Activated CD4-positive, alpha-beta T cell treated with anti-CD3 and anti-CD28 coated beads for 36 hours (primary cell): ENCODE measurements around the gene NRL. TPM values are rescaled to one million over a fixed set of nuclear protein-coding genes. Genes with fewer than 3 reads are reported as not detected.

Experiments used
- ATAC-seq: fragments of 200-7000 bp; cut with Tn5 transposase; one replicate; pipeline ENCODE4 v1.10.0; 2021; ENCODE audit warnings: mild to moderate bottlenecking, moderate library complexity
- CTCF ChIA-PET: fragments of 350-600 bp; sonication (Branson Sonifier 250); formaldehyde crosslinking; loops from one replicate; lab custom pipeline; 2021; ENCODE audit warnings: antibody characterized with exemption; lab: Charles Lee
- POLR2A ChIA-PET: fragments of 350-600 bp; sonication (Branson Sonifier 250); formaldehyde crosslinking; loops from one replicate; lab custom pipeline; 2021; ENCODE audit warnings: antibody characterized with exemption, inconsistent platforms; lab: Charles Lee
- DNase-seq: peaks from one replicate; pipeline ENCODE4 v3.0.0-alpha.2; 2020
- H3K27ac Mint-ChIP-seq: one replicate; pipeline ENCODE4 v1.8.0; 2021; ENCODE audit warnings: mixed read lengths
- H3K27me3 Mint-ChIP-seq: one replicate; pipeline ENCODE4 v1.8.0; 2021; ENCODE audit warnings: mixed read lengths
- H3K36me3 Mint-ChIP-seq: one replicate; pipeline ENCODE4 v1.8.0; 2021; ENCODE audit warnings: low read depth, mixed read lengths
- H3K4me1 Mint-ChIP-seq: one replicate; pipeline ENCODE4 v1.8.0; 2021; ENCODE audit warnings: mixed read lengths
- H3K4me3 Mint-ChIP-seq: one replicate; pipeline ENCODE4 v1.8.0; 2021; ENCODE audit warnings: mild to moderate bottlenecking, moderate library complexity, mixed read lengths
- H3K9me3 Mint-ChIP-seq: one replicate; pipeline ENCODE4 v1.8.0; 2021; ENCODE audit warnings: low read depth, mixed read lengths
- intact Hi-C, 2 experiments: fragments of 100-400 bp; cut with DNase I in 1 of 2; cut with micrococcal nuclease in 1 of 2; formaldehyde crosslinking; loops; one replicate each; pipeline versions ENCODE4 v1.14.2 to v1.15.1; 2022 to 2024; cut with DNase I, micrococcal nuclease
- total RNA-seq, 2 experiments: library from RNA; stranded (reverse); gene quantifications; one replicate each; pipeline ENCODE4 v1.2.3, GENCODE V29; 2021

NRL gene
- total RNA-seq, 2 experiments from 2014 or later, result 1.5 to 1.6 TPM

GRCh38 chr14:24135834-24136683, 21.3 kb upstream of the NRL start, which contains the start of gene PSME1:
TSS of gene PSME1 (plus strand) at chr14:24136194. CDS start at chr14:24136263, 69 bp downstream.
- DNase-seq, result peak; percentile 98
- Mint-ChIP-seq H3K36me3 (peaks cover 45% of the 10 kb centered on the region), H3K4me1 (peaks cover 50% of the 10 kb centered on the region), H3K9me3 (no peaks in the 10 kb centered on the region), H3K4me3 (peak within 1 kb of the TSS; percentile 92), H3K27ac (peak within 1 kb of the TSS; percentile 92), H3K27me3 (no peaks in the 10 kb centered on the region)
- intact Hi-C loops, result loop anchor here (1.0 to 5.0 kb wide), 9 partner anchors 10 to 296 kb away; partner anchors contain the start of genes DCAF11 (in 2 of the 2), IPO4 (in 2 of the 2), NRL (in 2 of the 2) and CHMP4A (in 1 of the 2)
- ChIA-PET POLR2A (interaction anchor here (0.6 to 3.1 kb wide), 11 partner anchors 10 to 1373 kb away, joined by 3 to 35 read pairs (median 4); partner anchors contain the start of genes DCAF11, IPO4, IRF9 and NRL), CTCF (interaction anchor here (0.8 to 2.3 kb wide), 9 partner anchors 10 to 300 kb away, joined by 3 to 12 read pairs (median 4); partner anchors contain the start of genes CARMIL3, CIDEB, DCAF11 and NRL)
- ATAC-seq, result peak; percentile 95

- ChIA-PET POLR2A (interaction anchor here (0.6 to 3.1 kb wide), 8 partner anchors 11 to 470 kb away, joined by 3 to 35 read pairs (median 6); partner anchors contain the start of genes DCAF11, IPO4, IRF9 and NRL), CTCF (interaction anchor here (0.6 to 2.3 kb wide), 8 partner anchors 11 to 839 kb away, joined by 3 to 12 read pairs (median 5); partner anchors contain the start of genes CARMIL3, DCAF11, NRL and PSME2)
- Mint-ChIP-seq H3K9me3 (no peaks in the 10 kb centered on the region), H3K4me3 (peak overlapping the region; percentile 92), H3K4me1 (peaks cover 50% of the 10 kb centered on the region), H3K27me3 (no peaks in the 10 kb centered on the region), H3K27ac (peak overlapping the region; percentile 92), H3K36me3 (peaks cover 39% of the 10 kb centered on the region)
- peak; percentile 38 for DNase-seq
- intact Hi-C loops, result loop anchor here in 1 of 2 experiments (5.0 kb wide), 1 partner anchor 297 kb away; no protein-coding TSS in a partner anchor
- peak; percentile 1 for ATAC-seq
Measured at GRCh38 chr14:24135584-24135833, 20.8 kb upstream of the NRL start.

DNA sequence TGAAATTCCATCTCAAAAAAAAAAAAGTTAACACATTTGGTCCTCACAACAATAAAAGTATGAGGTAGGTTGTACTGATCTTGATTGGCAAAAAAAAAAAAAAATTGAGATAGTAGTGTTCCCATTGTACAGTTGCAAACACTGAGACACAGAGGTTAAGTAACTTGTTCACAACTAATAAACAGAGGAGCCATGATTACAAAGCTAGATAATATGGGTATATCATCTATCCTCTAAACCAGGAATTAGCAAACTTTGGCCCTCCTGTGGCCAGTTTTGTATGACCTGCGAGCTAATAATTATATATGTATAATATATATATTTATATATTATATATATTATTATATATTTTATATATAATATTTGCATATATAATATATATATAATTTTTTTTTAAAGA, 19.0 kb upstream of the NRL start:
- Mint-ChIP-seq H3K4me3 (no peak overlapping the region), H3K36me3 (peaks cover 22% of the 10 kb centered on the region), H3K9me3 (no peaks in the 10 kb centered on the region), H3K4me1 (peaks cover 38% of the 10 kb centered on the region), H3K27me3 (no peaks in the 10 kb centered on the region), H3K27ac (no peak overlapping the region)
- ChIA-PET CTCF (interaction anchor here (0.6 to 3.4 kb wide), 3 partner anchors 27 to 302 kb away, joined by 3 to 15 read pairs (median 3); partner anchors contain the start of gene IRF9), POLR2A (interaction anchor here (0.6 to 2.1 kb wide), 4 partner anchors 19 to 65 kb away, joined by 3 to 8 read pairs (median 6); partner anchors contain the start of genes DCAF11 and NRL)
- ATAC-seq (no peak), DNase-seq (no peak)
- intact Hi-C loops, result no loop called here

DNA sequence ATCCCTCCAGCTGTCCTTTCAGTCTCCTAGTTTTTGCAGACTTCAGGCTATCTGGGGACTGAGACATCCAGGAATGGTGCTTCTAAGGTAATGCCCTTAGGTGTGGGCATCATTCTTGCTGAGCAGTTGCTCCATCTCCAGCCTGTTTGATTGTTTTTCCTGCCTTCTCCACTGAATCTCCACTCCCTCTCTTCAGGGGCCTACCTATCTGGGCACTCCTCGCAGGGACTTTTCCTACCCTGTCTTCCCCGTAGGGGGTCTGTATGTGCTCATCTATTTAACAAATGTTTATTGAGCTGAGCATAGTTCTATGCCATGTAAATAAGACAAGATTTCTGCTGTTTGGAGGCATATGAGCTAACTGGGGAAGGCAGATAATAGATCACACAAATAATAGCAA, 18.2 kb upstream of the NRL start:
- H3K9me3 Mint-ChIP-seq, result no peaks in the 10 kb centered on the region
- H3K4me3 Mint-ChIP-seq, result no peak overlapping the region
- peaks cover 31% of the 10 kb centered on the region for H3K4me1 Mint-ChIP-seq
- intact Hi-C loops, result no loop called here
- DNase-seq (no peak), ATAC-seq (no peak)
- peaks cover 15% of the 10 kb centered on the region for H3K36me3 Mint-ChIP-seq
- CTCF ChIA-PET, result interaction anchor here (0.6 to 3.4 kb wide), 7 partner anchors 14 to 81 kb away, joined by 3 to 15 read pairs (median 4); partner anchors contain the start of genes DCAF11, IRF9, NRL and RNF31
- POLR2A ChIA-PET, result interaction anchor here (2.1 kb wide), 1 partner anchor 18 kb away, joined by 5 read pairs; the partner anchor contains the start of genes DCAF11 and NRL
- peak overlapping the region; percentile 80 for H3K27ac Mint-ChIP-seq
- no peaks in the 10 kb centered on the region for H3K27me3 Mint-ChIP-seq

GRCh38 chr14:24132061-24132685, 17.4 kb upstream of the NRL start:
- Mint-ChIP-seq H3K27me3 (no peaks in the 10 kb centered on the region), H3K4me1 (peaks cover 25% of the 10 kb centered on the region), H3K9me3 (no peaks in the 10 kb centered on the region), H3K4me3 (no peak overlapping the region), H3K27ac (peak overlapping the region; percentile 80), H3K36me3 (peaks cover 8% of the 10 kb centered on the region)
- CTCF ChIA-PET, result interaction anchor here (0.7 to 3.4 kb wide), 9 partner anchors 8 to 620 kb away, joined by 3 to 15 read pairs (median 4); partner anchors contain the start of genes DCAF11, IRF9, NRL and RNF31
- peak; percentile 55 for DNase-seq
- POLR2A ChIA-PET, result interaction anchor here (2.1 kb wide), 1 partner anchor 18 kb away, joined by 5 read pairs; the partner anchor contains the start of genes DCAF11 and NRL
- ATAC-seq, result no peak
- intact Hi-C loops, result no loop called here

DNA sequence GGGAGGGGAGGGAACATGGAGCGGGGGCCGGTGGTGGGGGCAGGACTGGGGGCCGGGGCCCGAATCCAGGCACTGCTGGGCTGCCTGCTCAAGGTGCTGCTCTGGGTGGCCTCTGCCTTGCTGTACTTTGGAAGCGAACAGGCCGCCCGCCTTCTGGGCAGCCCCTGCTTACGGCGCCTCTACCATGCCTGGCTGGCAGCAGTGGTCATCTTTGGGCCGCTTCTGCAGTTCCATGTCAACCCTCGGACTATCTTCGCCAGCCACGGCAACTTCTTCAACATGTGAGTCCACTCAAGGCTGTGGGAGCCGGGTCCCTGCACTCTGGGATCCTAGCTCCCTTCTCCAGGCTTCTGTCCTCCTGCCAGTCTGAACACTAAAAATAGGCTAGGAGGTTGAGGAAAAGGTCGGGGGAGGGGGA, 16.8 kb upstream of the NRL start:
- CTCF ChIA-PET, result interaction anchor here (0.6 to 3.4 kb wide), 8 partner anchors 14 to 1142 kb away, joined by 3 to 15 read pairs (median 4); partner anchors contain the start of genes DCAF11, IRF9, NRL and RNF31
- H3K4me3 Mint-ChIP-seq, result no peak overlapping the region
- peaks cover 23% of the 10 kb centered on the region for H3K4me1 Mint-ChIP-seq
- no peak for ATAC-seq
- H3K9me3 Mint-ChIP-seq, result no peaks in the 10 kb centered on the region
- intact Hi-C loops, result no loop called here
- POLR2A ChIA-PET, result no interaction called here
- no peaks in the 10 kb centered on the region for H3K27me3 Mint-ChIP-seq
- H3K27ac Mint-ChIP-seq, result peak overlapping the region; percentile 44
- H3K36me3 Mint-ChIP-seq, result peaks cover 2% of the 10 kb centered on the region
- no peak for DNase-seq

DNA sequence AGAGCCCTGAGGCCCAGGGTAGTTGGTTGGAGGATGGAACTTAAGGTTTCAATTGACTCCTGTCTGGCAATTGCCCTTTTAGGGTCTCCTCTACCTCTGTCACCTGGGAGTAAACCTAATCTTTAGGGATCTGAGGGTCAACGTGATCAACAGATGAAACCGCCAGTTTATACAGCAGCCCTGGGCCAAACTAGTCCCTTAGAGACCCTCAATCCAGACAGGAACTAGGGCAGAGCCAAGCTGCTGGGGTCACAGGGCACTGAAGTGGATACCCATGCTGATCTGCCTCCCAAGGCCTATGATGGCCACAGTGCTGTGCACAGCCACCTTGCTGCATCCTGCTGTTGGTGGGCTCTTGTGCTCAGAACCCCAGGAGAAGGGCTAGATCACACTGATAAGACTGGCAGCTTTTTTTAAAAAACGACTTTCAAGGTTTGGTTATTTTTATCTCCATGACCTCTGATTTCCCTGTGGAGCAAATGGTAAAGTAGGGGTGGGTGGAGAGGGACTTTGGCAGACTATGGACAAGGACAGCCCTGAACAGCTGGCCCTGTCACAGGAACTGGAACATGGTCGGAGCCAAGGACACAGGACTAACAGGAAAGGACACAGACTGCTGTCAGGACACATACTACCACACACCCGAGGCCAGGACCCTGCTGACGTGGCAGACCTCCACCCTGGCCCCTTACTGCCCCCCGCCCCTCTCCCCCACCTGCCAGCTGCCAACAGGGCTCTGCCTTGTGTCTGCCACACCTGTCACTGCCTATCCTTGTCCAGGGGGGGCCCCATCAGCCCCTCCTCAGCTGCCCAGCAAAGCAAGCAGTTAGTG, 16.2 kb upstream of the NRL start:
- H3K27me3 Mint-ChIP-seq, result no peaks in the 10 kb centered on the region
- H3K4me3 Mint-ChIP-seq, result no peak overlapping the region
- peak overlapping the region; percentile 1 for H3K27ac Mint-ChIP-seq
- POLR2A ChIA-PET, result no interaction called here
- intact Hi-C loops, result no loop called here
- H3K36me3 Mint-ChIP-seq, result no peaks in the 10 kb centered on the region
- H3K9me3 Mint-ChIP-seq, result no peaks in the 10 kb centered on the region
- ATAC-seq (no peak), DNase-seq (no peak)
- peaks cover 23% of the 10 kb centered on the region for H3K4me1 Mint-ChIP-seq
- CTCF ChIA-PET, result interaction anchor here (0.6 to 1.0 kb wide), 5 partner anchors 9 to 1141 kb away, joined by 3 to 4 read pairs (median 3); no protein-coding TSS in a partner anchor

- DNase-seq, result no peak
- ChIA-PET CTCF (interaction anchor here (0.6 to 1.0 kb wide), 3 partner anchors 8 to 575 kb away, joined by 3 to 4 read pairs (median 3); no protein-coding TSS in a partner anchor), POLR2A (interaction anchor here (0.6 kb wide), 1 partner anchor 145 kb away, joined by 3 read pairs; no protein-coding TSS in a partner anchor)
- no peak for ATAC-seq
- peaks cover 21% of the 10 kb centered on the region for H3K4me1 Mint-ChIP-seq
- H3K9me3 Mint-ChIP-seq, result no peaks in the 10 kb centered on the region
- H3K27ac Mint-ChIP-seq, result peak within 1 kb of the TSS; percentile 1
- intact Hi-C loops, result no loop called here
- no peaks in the 10 kb centered on the region for H3K36me3 Mint-ChIP-seq
- H3K27me3 Mint-ChIP-seq, result no peaks in the 10 kb centered on the region
- H3K4me3 Mint-ChIP-seq, result no peak within 1 kb of the TSS
Measured at GRCh38 chr14:24130380-24130716, 15.6 kb upstream of the NRL start, which contains the start of gene FITM1. TSS of gene FITM1 (plus strand) at chr14:24130659. CDS start at chr14:24131564, 905 bp downstream.

- intact Hi-C loops, result no loop called here
- H3K4me3 Mint-ChIP-seq, result no peak overlapping the region
- peaks cover 2% of the 10 kb centered on the region for H3K36me3 Mint-ChIP-seq
- ATAC-seq, result no peak
- H3K27ac Mint-ChIP-seq, result no peak overlapping the region
- no peak for DNase-seq
- H3K4me1 Mint-ChIP-seq, result peaks cover 16% of the 10 kb centered on the region
- no peaks in the 10 kb centered on the region for H3K9me3 Mint-ChIP-seq
- H3K27me3 Mint-ChIP-seq, result no peaks in the 10 kb centered on the region
- CTCF ChIA-PET, result interaction anchor here (0.5 to 1.0 kb wide), 2 partner anchors 31 to 541 kb away, joined by 3 to 4 read pairs; no protein-coding TSS in a partner anchor
- POLR2A ChIA-PET, result no interaction called here
Measured at GRCh38 chr14:24129410-24129998, 14.8 kb upstream of the NRL start.

- intact Hi-C loops, result no loop called here
- CTCF ChIA-PET, result interaction anchor here (0.7 to 1.2 kb wide), 3 partner anchors 10 to 69 kb away, joined by 3 to 4 read pairs (median 4); no protein-coding TSS in a partner anchor
- Mint-ChIP-seq H3K27me3 (no peaks in the 10 kb centered on the region), H3K9me3 (no peaks in the 10 kb centered on the region), H3K4me3 (no peak overlapping the region), H3K27ac (no peak overlapping the region), H3K4me1 (peaks cover 10% of the 10 kb centered on the region), H3K36me3 (peaks cover 11% of the 10 kb centered on the region)
- POLR2A ChIA-PET, result no interaction called here
- no peak for ATAC-seq
- no peak for DNase-seq
Measured at GRCh38 chr14:24127673-24128072, 12.9 kb upstream of the NRL start.
